GM12801 (cell line): ENCODE results near the gene MIS18BP1.

Experiments used
- CTCF ChIP-seq: IDR thresholded peaks from one replicate; pipeline ENCODE4 v1.5.1; 2011; ENCODE audit warnings: control low read depth; ENCODE audit not compliant: insufficient read length; ENCODE audit errors: extremely low read depth

Gene MIS18BP1

DNA sequence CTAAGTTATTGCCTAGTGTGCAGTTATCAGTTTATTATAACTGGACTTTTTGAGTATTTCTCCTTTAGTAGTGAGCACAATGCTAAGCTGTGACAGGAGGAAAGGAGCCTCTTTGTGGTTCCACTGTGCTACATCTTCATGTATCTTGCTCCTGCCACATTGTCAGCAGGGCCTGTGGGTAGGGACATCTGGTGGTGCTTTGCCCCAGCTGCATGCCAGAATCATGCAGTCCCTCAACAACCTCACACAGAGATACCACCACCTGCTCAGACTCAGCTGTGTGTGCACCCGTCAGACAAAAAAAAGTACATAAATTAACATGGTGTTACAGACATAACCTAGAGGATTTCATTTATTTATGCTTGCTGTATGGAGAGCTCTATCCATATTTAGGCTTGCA is 51.1 kb downstream of the MIS18BP1 start:
- TF ChIP-seq CTCF, result no peak

- TF ChIP-seq CTCF, result no peak
Measured at GRCh38 chr14:45199230-45199629, 53.8 kb downstream of the MIS18BP1 start.

GRCh38 chr14:45198551-45198950 is 54.5 kb downstream of the MIS18BP1 start:
- TF ChIP-seq CTCF, result no peak

DNA sequence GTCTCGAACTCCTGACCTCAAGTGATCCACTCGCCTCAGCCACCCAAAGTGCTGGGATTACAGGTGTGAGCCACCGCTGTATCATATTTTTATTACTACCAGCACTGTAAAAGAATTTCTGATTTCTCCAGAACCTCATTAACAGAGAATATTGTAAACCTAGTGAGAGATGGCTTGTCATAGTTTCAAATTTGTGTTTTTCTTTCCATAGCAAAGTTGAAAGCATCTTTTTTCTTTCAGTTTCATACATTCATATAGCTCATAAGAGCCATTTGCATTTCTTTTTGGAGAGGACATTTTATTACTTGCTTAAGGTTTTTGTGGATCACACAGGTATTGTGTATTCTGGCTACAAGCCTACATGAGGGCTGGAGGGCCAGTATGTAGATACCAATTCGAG is 58.0 kb downstream of the MIS18BP1 start:
- TF ChIP-seq CTCF, result no peak

DNA sequence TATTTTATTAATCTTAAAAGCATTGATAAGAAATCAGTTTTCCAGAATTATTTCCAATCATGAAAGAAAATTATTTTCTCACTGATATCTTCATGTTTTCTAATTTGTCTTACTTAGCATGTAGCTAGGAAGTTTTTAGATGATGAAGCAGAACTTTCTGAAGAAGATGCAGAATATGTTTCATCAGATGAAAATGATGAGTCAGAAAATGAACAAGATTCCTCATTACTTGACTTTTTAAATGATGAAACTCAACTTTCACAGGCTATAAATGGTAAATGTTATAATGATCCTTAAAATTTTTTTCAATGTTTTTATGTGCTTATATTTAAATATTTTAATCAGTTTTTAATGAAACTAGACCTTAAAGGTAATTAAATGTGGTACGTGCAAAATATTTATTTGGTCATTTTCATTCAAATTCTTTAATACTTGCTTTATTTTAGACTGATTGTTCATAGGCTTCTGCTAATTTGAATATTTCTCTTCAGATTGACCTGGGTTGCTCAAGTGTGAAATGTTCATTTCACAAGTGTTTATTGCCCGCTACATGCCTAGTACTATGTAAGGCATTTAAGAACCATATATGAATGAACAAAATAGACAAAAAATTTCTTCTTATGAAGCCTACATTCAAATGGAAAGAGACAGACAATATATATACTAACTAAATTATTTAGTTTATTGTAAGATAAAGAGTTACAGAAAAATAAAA is 67.7 kb downstream of the MIS18BP1 start:
- no peak for TF ChIP-seq CTCF

DNA sequence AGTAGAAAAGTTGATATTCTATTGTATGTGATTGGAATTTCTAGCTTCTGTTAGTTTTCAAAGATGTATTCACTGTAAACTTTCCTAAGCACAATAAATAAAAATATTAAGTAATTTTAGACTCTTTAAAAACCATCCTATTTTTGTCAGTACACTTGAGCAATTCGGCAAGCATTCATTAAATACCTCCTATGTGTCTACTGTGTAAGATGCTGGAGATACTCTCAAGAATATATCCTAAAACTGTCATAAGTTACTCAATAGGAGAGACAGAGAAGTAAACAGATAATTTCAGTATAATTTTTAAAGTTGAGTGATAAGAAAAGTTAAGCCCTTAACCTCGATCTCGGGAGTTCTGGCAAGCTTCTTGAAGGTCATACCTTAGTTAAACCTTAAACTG is 71.2 kb downstream of the MIS18BP1 start:
- no peak for TF ChIP-seq CTCF

DNA sequence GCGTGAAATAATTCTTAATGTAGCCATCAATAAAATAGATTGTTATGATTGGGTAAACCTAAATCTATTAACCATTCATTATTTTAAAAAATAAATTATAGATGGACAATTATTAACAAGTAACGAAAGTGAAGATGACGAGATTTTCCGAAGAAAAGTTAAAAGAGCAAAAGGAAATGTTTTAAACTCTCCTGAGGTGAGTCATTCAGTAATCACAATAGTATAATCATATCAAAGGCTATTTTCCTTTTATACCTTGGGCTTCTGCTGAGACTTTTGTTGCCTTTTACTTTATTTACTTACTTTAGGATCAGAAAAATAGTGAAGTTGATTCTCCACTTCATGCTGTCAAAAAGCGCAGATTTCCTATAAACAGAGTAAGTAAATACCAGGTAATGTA is 71.7 kb downstream of the MIS18BP1 start:
- TF ChIP-seq CTCF, result no peak

GRCh38 chr14:45177076-45177475 is 75.9 kb downstream of the MIS18BP1 start:
- no peak for TF ChIP-seq CTCF
